Sigmoid colon (tissue), 7 donors: Measurements from ENCODE around the gene NLGN1. TPM values are rescaled to one million over a fixed set of nuclear protein-coding genes. Genes with fewer than 3 reads are reported as not detected.
A peak's percentile ranks its signal among the peaks of the same experiment; 100 is the strongest.

Source experiments
- DNase-seq: peaks from one replicate; pipeline ENCODE4 v3.0.0-alpha.2; 2019
- H3K27ac ChIP-seq, 4 donors: fragments of 200-600 bp; sonication (generic); one replicate each; pipeline ENCODE4 v1.5.1; 2016 to 2019; ENCODE audit warnings: mild to moderate bottlenecking in 1 of 4
- H3K27me3 ChIP-seq, 3 donors: fragments of 200-600 bp; sonication (generic); one replicate each; pipeline ENCODE4 v1.5.1; 2019; ENCODE audit warnings: mild to moderate bottlenecking in 1 of 3
- H3K36me3 ChIP-seq, 4 donors: fragments of 200-600 bp; sonication (generic); one replicate each; pipeline ENCODE4 v1.5.1; 2016 to 2019
- H3K4me1 ChIP-seq, 4 donors: fragments of 200-600 bp; sonication (generic); one replicate each; pipeline ENCODE4 v1.5.1; 2017 to 2019
- H3K4me3 ChIP-seq, 4 donors: fragments of 200-600 bp; sonication (generic); one replicate each; pipeline ENCODE4 v1.5.1; 2017 to 2019; ENCODE audit warnings: mild to moderate bottlenecking in 2 of 4, moderate library complexity in 1 of 4
- H3K9me3 ChIP-seq, 4 donors: fragments of 200-600 bp in 3 of 4; sonication (generic) in 3 of 4; one replicate each; pipeline versions ENCODE4 v1.5.1 to v1.6.1; 2013 to 2019
- EP300 ChIP-seq, 4 donors: sonication (generic); formaldehyde crosslinking; IDR thresholded peaks; one replicate each; pipeline ENCODE4 v1.6.1; 2017; ENCODE audit warnings: antibody characterized with exemption in 4 of 4
- POLR2A ChIP-seq, 2 donors: fragments of 450-650 bp; IDR thresholded peaks; one replicate each; pipeline ENCODE4 v1.6.1; 2016; ENCODE audit warnings: antibody characterized with exemption in 2 of 2, mild to moderate bottlenecking in 2 of 2, moderate library complexity in 2 of 2
- POLR2AphosphoS5 ChIP-seq, 4 donors: sonication (generic); formaldehyde crosslinking; IDR thresholded peaks; one replicate each; pipeline ENCODE4 v1.6.1; 2017; ENCODE audit warnings: antibody characterized with exemption in 4 of 4
- WGBS, 2 donors: extraction: QIAGEN DNeasy Blood & Tissue Kit; methylation state at CpG; one replicate each; pipeline ENCODE4 v1.1.7; 2013; 5-methylcytosine and 5-hydroxymethylcytosine counted together
- intact Hi-C: fragments of 100-400 bp; cut with DNase I; formaldehyde crosslinking; loops from one replicate; pipeline ENCODE4 v1.15.1; 2023
- polyA plus RNA-seq, 3 donors: library from polyadenylated mRNA; stranded (reverse); fragments of 200-250 nt; gene quantifications; one replicate each; pipeline ENCODE4 v1.2.3, GENCODE V29; 2013
- total RNA-seq, 4 donors: library from RNA; depleted of rRNA; stranded (reverse); fragments of >200 nt; gene quantifications; one replicate each; pipeline ENCODE4 v1.1.0, GENCODE V29; 2016
- TF ChIP-seq, protein P1 (sequence below), 4 experiments: fragments of 450-650 bp in 3 of 4; fragments of 200-600 bp in 1 of 4; IDR thresholded peaks; one replicate each; pipeline ENCODE4 v1.5.1; 2016 to 2019; ENCODE audit warnings: antibody characterized with exemption in 4 of 4, mild to moderate bottlenecking in 3 of 4, moderate library complexity in 2 of 4
- donor health status: healthy with polysubstance abuse.
- donor health status: Bipolar disorder and iron deficiency.
- donor health status: healthy.

Gene NLGN1
- total and polyA plus RNA-seq, 7 donors: under 0.01 to 33.5 (median 28.3) TPM; not detected in 1

DNA sequence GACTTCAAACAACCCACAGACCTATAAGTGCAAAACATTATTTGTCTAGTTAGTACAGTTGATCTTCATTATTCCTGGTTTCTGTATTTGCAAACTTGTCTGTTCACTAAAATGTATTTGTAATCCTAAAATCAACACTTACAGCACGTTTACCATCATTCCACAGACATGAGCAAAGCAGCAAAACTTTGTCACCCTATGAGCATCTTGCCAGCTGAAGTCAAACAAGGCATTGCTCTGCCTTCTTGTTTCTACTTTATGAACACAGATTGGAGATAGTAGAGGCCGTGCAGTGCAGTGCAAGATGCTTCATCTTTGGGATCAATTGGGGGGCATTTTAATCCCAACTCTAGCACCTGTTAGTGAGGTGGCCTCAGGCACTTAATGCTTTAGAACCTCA is 202.1 kb downstream of the NLGN1 start:
- no peak for DNase-seq
- TF ChIP-seq, protein P1, sequence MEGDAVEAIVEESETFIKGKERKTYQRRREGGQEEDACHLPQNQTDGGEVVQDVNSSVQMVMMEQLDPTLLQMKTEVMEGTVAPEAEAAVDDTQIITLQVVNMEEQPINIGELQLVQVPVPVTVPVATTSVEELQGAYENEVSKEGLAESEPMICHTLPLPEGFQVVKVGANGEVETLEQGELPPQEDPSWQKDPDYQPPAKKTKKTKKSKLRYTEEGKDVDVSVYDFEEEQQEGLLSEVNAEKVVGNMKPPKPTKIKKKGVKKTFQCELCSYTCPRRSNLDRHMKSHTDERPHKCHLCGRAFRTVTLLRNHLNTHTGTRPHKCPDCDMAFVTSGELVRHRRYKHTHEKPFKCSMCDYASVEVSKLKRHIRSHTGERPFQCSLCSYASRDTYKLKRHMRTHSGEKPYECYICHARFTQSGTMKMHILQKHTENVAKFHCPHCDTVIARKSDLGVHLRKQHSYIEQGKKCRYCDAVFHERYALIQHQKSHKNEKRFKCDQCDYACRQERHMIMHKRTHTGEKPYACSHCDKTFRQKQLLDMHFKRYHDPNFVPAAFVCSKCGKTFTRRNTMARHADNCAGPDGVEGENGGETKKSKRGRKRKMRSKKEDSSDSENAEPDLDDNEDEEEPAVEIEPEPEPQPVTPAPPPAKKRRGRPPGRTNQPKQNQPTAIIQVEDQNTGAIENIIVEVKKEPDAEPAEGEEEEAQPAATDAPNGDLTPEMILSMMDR (IDR thresholded peaks at IDR 0.05): no peak
- TF ChIP-seq EP300 (IDR thresholded peaks at IDR 0.05) (no peak), POLR2AphosphoS5 (IDR thresholded peaks at IDR 0.05) (no peak), POLR2A (IDR thresholded peaks at IDR 0.05) (no peak)
- no peaks in the 10 kb centered on the region for H3K9me3 ChIP-seq
- no peak overlapping the region for H3K4me3 ChIP-seq
- intact Hi-C loops: no loop called here
- no peaks in the 10 kb centered on the region for H3K27me3 ChIP-seq
- H3K4me1 ChIP-seq: no peaks in the 10 kb centered on the region
- no peaks in the 10 kb centered on the region for H3K36me3 ChIP-seq
- H3K27ac ChIP-seq: no peak overlapping the region
- WGBS, 2 donors: 37 to 61% methylated on average over 2 of the region's 2 CpGs

GRCh38 chr3:173614522-173614921 is 217.0 kb downstream of the NLGN1 start:
- Histone ChIP-seq H3K9me3 (no peaks in the 10 kb centered on the region), H3K4me3 (no peak overlapping the region), H3K36me3 (no peaks in the 10 kb centered on the region), H3K27ac (no peak overlapping the region), H3K27me3 (no peaks in the 10 kb centered on the region), H3K4me1 (peaks cover 0 to 33% (median 15%) of the 10 kb centered on the region in 4 donors)
- TF ChIP-seq, protein P1 (IDR thresholded peaks at IDR 0.05): no peak
- TF ChIP-seq POLR2AphosphoS5 (IDR thresholded peaks at IDR 0.05) (no peak), EP300 (IDR thresholded peaks at IDR 0.05) (no peak), POLR2A (IDR thresholded peaks at IDR 0.05) (no peak)
- intact Hi-C loops: no loop called here
- DNase-seq: no peak

GRCh38 chr3:173615661-173616060 is 218.1 kb downstream of the NLGN1 start:
- peaks cover 0 to 33% (median 15%) of the 10 kb centered on the region in 4 donors for H3K4me1 ChIP-seq
- H3K27me3 ChIP-seq: no peaks in the 10 kb centered on the region
- intact Hi-C loops: no loop called here
- no peak for DNase-seq
- TF ChIP-seq POLR2A (IDR thresholded peaks at IDR 0.05) (no peak), POLR2AphosphoS5 (IDR thresholded peaks at IDR 0.05) (no peak), EP300 (IDR thresholded peaks at IDR 0.05) (no peak)
- TF ChIP-seq, protein P1 (IDR thresholded peaks at IDR 0.05): no peak
- H3K27ac ChIP-seq: no peak overlapping the region
- H3K4me3 ChIP-seq: no peak overlapping the region
- H3K36me3 ChIP-seq: no peaks in the 10 kb centered on the region
- no peaks in the 10 kb centered on the region for H3K9me3 ChIP-seq

GRCh38 chr3:173617490-173617889 is 219.9 kb downstream of the NLGN1 start:
- no peaks in the 10 kb centered on the region for H3K9me3 ChIP-seq

More at GRCh38 chr3:173617490-173617889, 219.9 kb downstream of the NLGN1 start:
- H3K27ac ChIP-seq: peak overlapping the region in 3 of 4 donors; percentile 9 to 60 (median 32)
- no peaks in the 10 kb centered on the region for H3K27me3 ChIP-seq
- peaks cover 0 to 33% (median 15%) of the 10 kb centered on the region in 4 donors for H3K4me1 ChIP-seq
- DNase-seq: peak; percentile 88
- H3K36me3 ChIP-seq: no peaks in the 10 kb centered on the region
- intact Hi-C loops: no loop called here
- WGBS, 2 donors: 52 to 77% methylated on average over 5 of the region's 5 CpGs
- no peak overlapping the region for H3K4me3 ChIP-seq
- peak; percentile 45 to 88 (median 71) for TF ChIP-seq POLR2AphosphoS5 (IDR thresholded peaks at IDR 0.05)
- peak in 2 of 4 donors; percentile 48 to 64 for TF ChIP-seq EP300 (IDR thresholded peaks at IDR 0.05)
- TF ChIP-seq POLR2A (IDR thresholded peaks at IDR 0.05): no peak
- TF ChIP-seq, protein P1 (IDR thresholded peaks at IDR 0.05): no peak
